Astrocyte (in vitro differentiated cells and primary cell): ENCODE results near the gene TMC1. TPM values are rescaled to one million over a fixed set of nuclear protein-coding genes. Genes with fewer than 3 reads are reported as not detected.

Experiments used
- DNase-seq: peaks from one replicate; pipeline ENCODE4 v3.0.0-alpha.2; 2010; ENCODE audit warnings: low read depth
- FAIRE-seq: peaks from 2 replicates; lab custom pipeline; 2011; peaks lifted over from hg19 to GRCh38; lab: Jason Lieb, UNC
- H2AFZ ChIP-seq: 2 replicates; pipeline ENCODE4 v1.6.0; 2012; ENCODE audit warnings: low read depth, low read length, inconsistent platforms
- H3K27ac ChIP-seq: 2 replicates; pipeline ENCODE4 v1.5.1; 2011; ENCODE audit warnings: low read depth, low read length, inconsistent platforms
- H3K27me3 ChIP-seq: 2 replicates; pipeline ENCODE4 v1.6.0; 2011; ENCODE audit warnings: low read length, inconsistent platforms; ENCODE audit not compliant: insufficient read depth
- H3K36me3 ChIP-seq: 2 replicates; pipeline ENCODE4 v1.5.1; 2011; ENCODE audit warnings: low read length, inconsistent platforms; ENCODE audit not compliant: insufficient read depth
- H3K4me1 ChIP-seq: 2 replicates; pipeline ENCODE4 v1.5.1; 2011; ENCODE audit warnings: low read length, inconsistent platforms; ENCODE audit not compliant: insufficient read depth
- H3K4me2 ChIP-seq: 2 replicates; pipeline ENCODE4 v1.6.0; 2012; ENCODE audit warnings: low read length, inconsistent platforms
- H3K4me3 ChIP-seq: 2 replicates; pipeline ENCODE4 v1.5.1; 2011; ENCODE audit warnings: low read depth, mild to moderate bottlenecking, low read length, inconsistent platforms; ENCODE audit not compliant: insufficient read depth
- H3K79me2 ChIP-seq: 2 replicates; pipeline ENCODE4 v1.6.0; 2012; ENCODE audit warnings: mild to moderate bottlenecking, low read length, inconsistent platforms; ENCODE audit not compliant: insufficient read depth
- H3K9ac ChIP-seq: 2 replicates; pipeline ENCODE4 v1.6.0; 2012; ENCODE audit warnings: mild to moderate bottlenecking, low read length, inconsistent platforms
- H3K9me3 ChIP-seq: 2 replicates; pipeline ENCODE4 v1.5.1; 2012; ENCODE audit warnings: low read depth, mild to moderate bottlenecking, low read length, inconsistent platforms; ENCODE audit not compliant: insufficient read depth
- H4K20me1 ChIP-seq: 2 replicates; pipeline ENCODE4 v1.6.0; 2012; ENCODE audit warnings: low read length, inconsistent platforms; ENCODE audit not compliant: insufficient read depth
- H3K27ac Mint-ChIP-seq: one replicate; pipeline ENCODE4 v1.8.0; 2021; ENCODE audit warnings: mild to moderate bottlenecking, mixed read lengths; ENCODE audit not compliant: unreplicated experiment
- H3K27me3 Mint-ChIP-seq: one replicate; pipeline ENCODE4 v1.8.0; 2021; ENCODE audit warnings: low read depth, mixed read lengths; ENCODE audit not compliant: unreplicated experiment
- H3K36me3 Mint-ChIP-seq: one replicate; pipeline ENCODE4 v1.8.0; 2021; ENCODE audit warnings: low read depth, mixed read lengths; ENCODE audit not compliant: unreplicated experiment
- H3K4me1 Mint-ChIP-seq: one replicate; pipeline ENCODE4 v1.8.0; 2021; ENCODE audit warnings: low read depth, mixed read lengths; ENCODE audit not compliant: unreplicated experiment
- H3K4me3 Mint-ChIP-seq: one replicate; pipeline ENCODE4 v1.8.0; 2021; ENCODE audit warnings: mild to moderate bottlenecking, moderate library complexity, mixed read lengths; ENCODE audit not compliant: unreplicated experiment
- H3K9me3 Mint-ChIP-seq: one replicate; pipeline ENCODE4 v1.8.0; 2021; ENCODE audit warnings: mild to moderate bottlenecking, mixed read lengths; ENCODE audit not compliant: unreplicated experiment
- CTCF ChIP-seq: IDR thresholded peaks from 2 replicates; pipeline ENCODE4 v1.5.1; 2011; ENCODE audit warnings: low read depth, mild to moderate bottlenecking, inconsistent platforms, low read length, moderate library complexity; ENCODE audit not compliant: insufficient read depth
- EZH2 ChIP-seq: IDR thresholded peaks from 2 replicates; pipeline ENCODE4 v1.6.1; 2012; ENCODE audit warnings: mild to moderate bottlenecking, low read length, inconsistent platforms; ENCODE audit not compliant: insufficient read depth
- total RNA-seq: library from RNA; stranded (reverse); gene quantifications from 2 replicates; pipeline ENCODE4 v1.2.1, GENCODE V29; 2021

TMC1 gene
- total RNA-seq, 1 donor from 2014 or later = not detected

- H3K27ac Mint-ChIP-seq = no peak overlapping the region
- no peaks in the 10 kb centered on the region for H3K27me3 Mint-ChIP-seq
- no peak for DNase-seq
Observed at GRCh38 chr9:72823971-72824370, 302.6 kb downstream of the TMC1 start.

GRCh38 chr9:72826996-72827949 lies 305.9 kb downstream of the TMC1 start:
- Histone ChIP-seq H3K27me3 (peaks cover under 1% of the 10 kb centered on the region), H3K4me3 (no peak overlapping the region), H3K9ac (no peak overlapping the region), H3K27ac (no peak overlapping the region), H3K79me2 (no peaks in the 10 kb centered on the region), H4K20me1 (no peaks in the 10 kb centered on the region), H2AFZ (no peak overlapping the region), H3K4me2 (no peak overlapping the region), H3K4me1 (peaks cover 10% of the 10 kb centered on the region), H3K36me3 (no peaks in the 10 kb centered on the region), H3K9me3 (no peaks in the 10 kb centered on the region)
- H3K4me1 Mint-ChIP-seq = peaks cover 5% of the 10 kb centered on the region
- no peak overlapping the region for H3K4me3 Mint-ChIP-seq
- H3K9me3 Mint-ChIP-seq = no peaks in the 10 kb centered on the region
- TF ChIP-seq CTCF (no peak), EZH2 (no peak)
- H3K27me3 Mint-ChIP-seq = no peaks in the 10 kb centered on the region
- FAIRE-seq = no peak
- H3K36me3 Mint-ChIP-seq = no peaks in the 10 kb centered on the region
- H3K27ac Mint-ChIP-seq = no peak overlapping the region
- DNase-seq = no peak

More at GRCh38 chr9:72823971-72824370, 302.6 kb downstream of the TMC1 start:
- H3K9me3 Mint-ChIP-seq = no peaks in the 10 kb centered on the region
- Histone ChIP-seq H3K36me3 (no peaks in the 10 kb centered on the region), H4K20me1 (no peaks in the 10 kb centered on the region), H3K27me3 (no peaks in the 10 kb centered on the region), H3K9ac (no peak overlapping the region), H3K4me3 (no peak overlapping the region), H3K4me1 (peaks cover 10% of the 10 kb centered on the region), H3K79me2 (no peaks in the 10 kb centered on the region), H3K4me2 (no peak overlapping the region), H2AFZ (no peak overlapping the region), H3K9me3 (no peaks in the 10 kb centered on the region), H3K27ac (no peak overlapping the region)
- H3K4me3 Mint-ChIP-seq = no peak overlapping the region
- TF ChIP-seq CTCF (no peak), EZH2 (no peak)
- FAIRE-seq = no peak
- H3K36me3 Mint-ChIP-seq = no peaks in the 10 kb centered on the region
- peaks cover 6% of the 10 kb centered on the region for H3K4me1 Mint-ChIP-seq
